CD4-positive, alpha-beta T cell treated with Interleukin-4 for 4 hours (primary cell): ENCODE data around the gene IGSF21.

ENCODE experiments used
- DNase-seq: peaks from one replicate; pipeline ENCODE4 v3.0.0-alpha.2; 2020

Gene IGSF21

GRCh38 chr1:18097206-18097605 lies 10.4 kb upstream of the IGSF21 start:
- no peak for DNase-seq

GRCh38 chr1:18099026-18099425 lies 8.6 kb upstream of the IGSF21 start:
- DNase-seq, result no peak

GRCh38 chr1:18100060-18100459 lies 7.5 kb upstream of the IGSF21 start:
- DNase-seq, result no peak

GRCh38 chr1:18100491-18101063 lies 7.0 kb upstream of the IGSF21 start:
- peak; percentile 48 for DNase-seq

- DNase-seq, result no peak
These were observed 6.1 kb upstream of the IGSF21 start for GRCh38 chr1:18101508-18101907.

GRCh38 chr1:18103788-18104421 lies 3.7 kb upstream of the IGSF21 start:
- DNase-seq, result no peak

GRCh38 chr1:18104546-18105100 lies 3.0 kb upstream of the IGSF21 start:
- DNase-seq, result no peak

- DNase-seq, result no peak
These were observed 2.4 kb upstream of the IGSF21 start for GRCh38 chr1:18105196-18105595.

- no peak for DNase-seq
These were observed 880 bp downstream of the IGSF21 start for GRCh38 chr1:18108299-18109057.

- no peak for DNase-seq
These were observed 1.6 kb downstream of the IGSF21 start for GRCh38 chr1:18109058-18109755.

- DNase-seq, result no peak
These were observed 2.4 kb downstream of the IGSF21 start for GRCh38 chr1:18109756-18110597.

GRCh38 chr1:18110598-18110939 lies 3.0 kb downstream of the IGSF21 start:
- no peak for DNase-seq

GRCh38 chr1:18110968-18111367 lies 3.4 kb downstream of the IGSF21 start:
- DNase-seq, result no peak

GRCh38 chr1:18111605-18112297 lies 4.2 kb downstream of the IGSF21 start:
- no peak for DNase-seq

- DNase-seq, result no peak
These were observed 5.0 kb downstream of the IGSF21 start for GRCh38 chr1:18112611-18113010.

GRCh38 chr1:18114726-18115410 lies 7.3 kb downstream of the IGSF21 start:
- DNase-seq, result no peak

- no peak for DNase-seq
These were observed 9.2 kb downstream of the IGSF21 start for GRCh38 chr1:18116777-18117176.

GRCh38 chr1:18118078-18118477 lies 10.5 kb downstream of the IGSF21 start:
- DNase-seq, result no peak

- DNase-seq, result no peak
These were observed 10.9 kb downstream of the IGSF21 start for GRCh38 chr1:18118491-18118890.

- DNase-seq, result no peak
These were observed 11.7 kb downstream of the IGSF21 start for GRCh38 chr1:18119289-18119688.

GRCh38 chr1:18119771-18120377 lies 12.3 kb downstream of the IGSF21 start:
- DNase-seq, result no peak
